Measurements from ENCODE around the gene LRMDA.

- TF ChIP-seq, protein P1, sequence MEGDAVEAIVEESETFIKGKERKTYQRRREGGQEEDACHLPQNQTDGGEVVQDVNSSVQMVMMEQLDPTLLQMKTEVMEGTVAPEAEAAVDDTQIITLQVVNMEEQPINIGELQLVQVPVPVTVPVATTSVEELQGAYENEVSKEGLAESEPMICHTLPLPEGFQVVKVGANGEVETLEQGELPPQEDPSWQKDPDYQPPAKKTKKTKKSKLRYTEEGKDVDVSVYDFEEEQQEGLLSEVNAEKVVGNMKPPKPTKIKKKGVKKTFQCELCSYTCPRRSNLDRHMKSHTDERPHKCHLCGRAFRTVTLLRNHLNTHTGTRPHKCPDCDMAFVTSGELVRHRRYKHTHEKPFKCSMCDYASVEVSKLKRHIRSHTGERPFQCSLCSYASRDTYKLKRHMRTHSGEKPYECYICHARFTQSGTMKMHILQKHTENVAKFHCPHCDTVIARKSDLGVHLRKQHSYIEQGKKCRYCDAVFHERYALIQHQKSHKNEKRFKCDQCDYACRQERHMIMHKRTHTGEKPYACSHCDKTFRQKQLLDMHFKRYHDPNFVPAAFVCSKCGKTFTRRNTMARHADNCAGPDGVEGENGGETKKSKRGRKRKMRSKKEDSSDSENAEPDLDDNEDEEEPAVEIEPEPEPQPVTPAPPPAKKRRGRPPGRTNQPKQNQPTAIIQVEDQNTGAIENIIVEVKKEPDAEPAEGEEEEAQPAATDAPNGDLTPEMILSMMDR (IDR thresholded peaks at IDR 0.05; ENCODE audit: extremely low read depth in 1 of 2, insufficient read depth in 1 of 2, low read depth in 1 of 2, low read length in 2 of 2), result no peak
- TF ChIP-seq POLR2AphosphoS5 (IDR thresholded peaks at IDR 0.05; ENCODE audit: insufficient read depth, low read depth, low read length), result no peak
- TF ChIP-seq POLR2A (IDR thresholded peaks at IDR 0.05; ENCODE audit: low read depth, low read length), result no peak
- no peak for TF ChIP-seq EZH2 (IDR thresholded peaks at IDR 0.05; ENCODE audit: borderline replicate concordance, low read depth, low read length, severe bottlenecking)
- TF ChIP-seq JUN (IDR thresholded peaks at IDR 0.05; ENCODE audit: borderline replicate concordance, insufficient read depth, insufficient read length, low read depth), result no peak
- no peak for TF ChIP-seq FOS (IDR thresholded peaks at IDR 0.05; ENCODE audit: borderline replicate concordance, insufficient read depth, low read length)
Measured at GRCh38 chr10:76210211-76210610, 778.8 kb downstream of the LRMDA start.
